ENCODE results near the gene METTL9. TPM values are rescaled to one million over a fixed set of nuclear protein-coding genes. Genes with fewer than 3 reads are reported as not detected.
"Not testable (repeated sequence)": the region's sequence is repeated elsewhere in the genome, so short reads cannot be mapped to it uniquely, and the experiment has no call there.

METTL9 gene
- total RNA-seq, 1 experiment from 2014 or later: 41.4 TPM

- Histone ChIP-seq H3K36me3 (ENCODE audit: control insufficient read depth in 1 of 2, insufficient read depth in 2 of 2, low read length in 2 of 2) (no peaks in the 10 kb centered on the region), H3K4me3 (replicated peaks in 1 of 2; ENCODE audit: low read depth in 1 of 2, low read length in 2 of 2) (no peak overlapping the region), H3K9me2 (ENCODE audit: insufficient read depth) (no peaks in the 10 kb centered on the region), H3K79me2 (ENCODE audit: insufficient read depth, low read length) (no peaks in the 10 kb centered on the region), H3K27ac (ENCODE audit: low read depth, low read length) (no peak overlapping the region), H3K9ac (ENCODE audit: low read length) (no peak overlapping the region), H3K9me3 (ENCODE audit: control insufficient read depth in 1 of 2, insufficient read depth in 1 of 2, low read depth in 1 of 2, low read length in 2 of 2) (no peaks in the 10 kb centered on the region), H3K27me3 (ENCODE audit: insufficient read depth, low read length) (no peaks in the 10 kb centered on the region), H2AFZ (ENCODE audit: low read depth, low read length, poor library complexity, severe bottlenecking) (no peak overlapping the region), H3K4me1 (ENCODE audit: control insufficient read depth in 1 of 2, insufficient read depth in 2 of 2, low read length in 2 of 2) (peaks cover 0 to 4% of the 10 kb centered on the region in 2 experiments; a peak in 1 of 4 replicates), H4K20me1 (ENCODE audit: insufficient read depth) (no peaks in the 10 kb centered on the region), H3K4me2 (ENCODE audit: low read length) (no peak overlapping the region)
- ChIA-PET CTCF (no interaction called here), POLR2A (no interaction called here), RAD21 (ENCODE audit: low non-redundant PET in 1 of 2, low total read pairs in 2 of 2, uncharacterized antibody in 2 of 2, unreplicated experiment in 2 of 2) (no interaction called here)
- DNase-seq (ENCODE audit: low read depth, low spot score) (no peak), ATAC-seq (no peak)
- no TSS peak for BruUV-seq (replicated peaks)
- TF ChIP-seq ZNF274 (IDR thresholded peaks at IDR 0.05; ENCODE audit: low read depth, low read length) (no peak), SP1 (IDR thresholded peaks at IDR 0.05; ENCODE audit: low read depth) (no peak), EGR1 (IDR thresholded peaks at IDR 0.05; ENCODE audit: low read depth) (no peak), POLR2A (IDR thresholded peaks at IDR 0.05; ENCODE audit: borderline replicate concordance, extremely low read depth, insufficient read depth, insufficient read length) (no peak), ELF1 (IDR thresholded peaks at IDR 0.05; ENCODE audit: borderline replicate concordance, low read depth) (no peak), RAD21 (IDR thresholded peaks at IDR 0.05; ENCODE audit: low read depth) (no peak), SIN3A (IDR thresholded peaks at IDR 0.05; ENCODE audit: low read depth) (no peak), FOSL1 (IDR thresholded peaks at IDR 0.05; ENCODE audit: low read depth) (no peak)
- intact Hi-C loops (cut with micrococcal nuclease): no loop called here
These were observed 28.7 kb upstream of the METTL9 start for GRCh38 chr16:21570676-21571017.

GRCh38 chr16:21573506-21573905 is 25.9 kb upstream of the METTL9 start:
- H3K4me1 ChIP-seq (ENCODE audit: control insufficient read depth in 1 of 2, insufficient read depth in 2 of 2, low read length in 2 of 2): not testable (repeated sequence)

More at GRCh38 chr16:21573506-21573905, 25.9 kb upstream of the METTL9 start:
- H3K79me2 ChIP-seq (ENCODE audit: insufficient read depth, low read length); CTCF ChIA-PET; H4K20me1 ChIP-seq (ENCODE audit: insufficient read depth); H3K36me3 ChIP-seq (ENCODE audit: control insufficient read depth in 1 of 2, insufficient read depth in 2 of 2, low read length in 2 of 2); BruUV-seq (replicated peaks); H3K4me2 ChIP-seq (ENCODE audit: low read length); RAD21 ChIA-PET (ENCODE audit: low non-redundant PET in 1 of 2, low total read pairs in 2 of 2, uncharacterized antibody in 2 of 2, unreplicated experiment in 2 of 2); H3K27me3 ChIP-seq (ENCODE audit: insufficient read depth, low read length); DNase-seq (ENCODE audit: low read depth, low spot score); H3K4me3 ChIP-seq (replicated peaks in 1 of 2; ENCODE audit: low read depth in 1 of 2, low read length in 2 of 2); H3K9ac ChIP-seq (ENCODE audit: low read length); ATAC-seq; POLR2A ChIA-PET; H3K9me3 ChIP-seq (ENCODE audit: control insufficient read depth in 1 of 2, insufficient read depth in 1 of 2, low read depth in 1 of 2, low read length in 2 of 2); intact Hi-C loops (cut with micrococcal nuclease); H3K9me2 ChIP-seq (ENCODE audit: insufficient read depth); H2AFZ ChIP-seq (ENCODE audit: low read depth, low read length, poor library complexity, severe bottlenecking); H3K27ac ChIP-seq (ENCODE audit: low read depth, low read length): not testable (repeated sequence)
